ENCODE measurements around the gene UBR2. TPM values are rescaled to one million over a fixed set of nuclear protein-coding genes. Genes with fewer than 3 reads are reported as not detected.

Gene UBR2
- total and polyA plus RNA-seq, 2 of the 4 experiments (the other 2 are of a cell fraction), result 7.7 to 32.3 TPM

GRCh38 chr6:42628604-42629003, 64.8 kb downstream of the UBR2 start:
- Histone ChIP-seq H3K36me3 (ENCODE audit: control insufficient read depth, insufficient read depth, low read length) (peaks cover 18% of the 10 kb centered on the region), H2BK20ac (ENCODE audit: low read depth, low read length) (no peak overlapping the region), H2BK15ac (ENCODE audit: low read depth, low read length) (no peak overlapping the region), H2BK5ac (ENCODE audit: low read depth, low read length, poor library complexity, severe bottlenecking) (no peak overlapping the region), H4K20me1 (ENCODE audit: insufficient read depth, low read length) (no peaks in the 10 kb centered on the region; the same call in 1 of the 2 replicates), H3K4me3 (ENCODE audit: insufficient read depth, low read depth, low read length) (no peak overlapping the region), H3K18ac (ENCODE audit: low read depth, low read length) (no peak overlapping the region), H2BK120ac (ENCODE audit: low read depth, low read length) (no peak overlapping the region), H4K5ac (ENCODE audit: low read depth, low read length) (no peak overlapping the region), H3K9me1 (ENCODE audit: insufficient read depth, low read length) (peaks cover 8% of the 10 kb centered on the region; the same call in 1 of the 2 replicates), H2AK9ac (replicated peaks; ENCODE audit: low read depth, low read length, poor library complexity) (no peak overlapping the region), H3K4me1 (ENCODE audit: control insufficient read depth, insufficient read depth, low read length) (no peaks in the 10 kb centered on the region), H3K79me1 (ENCODE audit: low read depth in 1 of 2, low read length in 2 of 2) (peaks cover 25 to 30% of the 10 kb centered on the region in 2 experiments), H4K91ac (ENCODE audit: insufficient read depth, low read depth, low read length) (no peak overlapping the region), H4K8ac (ENCODE audit: low read depth in 2 of 2, low read length in 2 of 2) (no peak overlapping the region), H3K27me3 (ENCODE audit: control insufficient read depth, insufficient read depth, low read length) (no peaks in the 10 kb centered on the region), H3K9me3 (ENCODE audit: control insufficient read depth, insufficient read depth, low read length) (no peaks in the 10 kb centered on the region), H3K4ac (ENCODE audit: low read depth, low read length) (no peak overlapping the region), H3K27ac (ENCODE audit: insufficient read depth, low read length) (no peak overlapping the region), H2AFZ (replicated peaks; ENCODE audit: low read length, poor library complexity) (no peak overlapping the region), H3K9ac (ENCODE audit: low read depth, low read length) (no peak overlapping the region), H3K14ac (replicated peaks; ENCODE audit: low read depth, low read length) (no peak overlapping the region), H3K23ac (ENCODE audit: low read depth, low read length) (no peak overlapping the region), H2AK5ac (ENCODE audit: low read depth, low read length) (no peak overlapping the region), H3K4me2 (ENCODE audit: low read depth, low read length) (no peak overlapping the region), H3K56ac (ENCODE audit: extremely low read depth, insufficient read depth, low read length) (no peak overlapping the region)
- ChIA-PET POLR2A (ENCODE audit: unreplicated experiment) (no interaction called here), CTCF (no interaction called here)
- ATAC-seq (ENCODE audit: low read depth), result no peak
- no peak for DNase-seq
- no TSS peak for BruUV-seq (replicated peaks)
- TF ChIP-seq MAFK (IDR thresholded peaks at IDR 0.05; ENCODE audit: low read depth, low read length) (0 out of 2 replicates have a peak, but pooled peaks have one; percentile 12), CTCF (conservative IDR thresholded peaks at IDR 0.05; ENCODE audit: low read depth, low read length) (no peak)
- in situ Hi-C loops (cut with MboI; ENCODE audit: low sequenced_read_pairs), result no loop called here
- dilution Hi-C loops (cut with HindIII; ENCODE audit: low sequenced_read_pairs, unreplicated experiment), result no loop called here
- intact Hi-C loops (cut with micrococcal nuclease), result no loop called here
- no CpG with 5 or more reads among the region's 2 CpGs for WGBS, 2 experiments (ENCODE audit: extremely low coverage in 2 of 2, insufficient read length in 1 of 2)
